Measurements from ENCODE around the gene ORM1.

The ORM1 gene

DNA sequence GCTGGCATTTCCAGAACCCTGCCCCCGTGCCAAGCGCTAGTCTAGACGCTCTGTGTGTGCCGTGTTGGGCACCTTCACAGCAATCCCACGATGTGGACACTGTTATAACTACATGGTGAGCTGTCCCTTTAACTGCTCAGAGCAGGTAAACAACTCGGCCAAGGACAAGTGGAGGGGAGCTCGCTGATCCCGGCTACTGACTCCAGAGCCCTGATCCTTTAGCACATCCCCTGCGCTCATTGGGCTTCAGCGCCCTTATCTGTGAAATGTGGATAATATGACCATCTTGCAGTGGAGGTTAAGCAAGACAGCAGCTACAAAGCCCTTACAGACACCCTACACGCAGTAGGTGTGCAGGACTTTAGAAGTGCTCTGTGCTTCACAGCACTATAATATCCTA lies 23.2 kb downstream of the ORM1 start:
- no peak for DNase-seq

DNA sequence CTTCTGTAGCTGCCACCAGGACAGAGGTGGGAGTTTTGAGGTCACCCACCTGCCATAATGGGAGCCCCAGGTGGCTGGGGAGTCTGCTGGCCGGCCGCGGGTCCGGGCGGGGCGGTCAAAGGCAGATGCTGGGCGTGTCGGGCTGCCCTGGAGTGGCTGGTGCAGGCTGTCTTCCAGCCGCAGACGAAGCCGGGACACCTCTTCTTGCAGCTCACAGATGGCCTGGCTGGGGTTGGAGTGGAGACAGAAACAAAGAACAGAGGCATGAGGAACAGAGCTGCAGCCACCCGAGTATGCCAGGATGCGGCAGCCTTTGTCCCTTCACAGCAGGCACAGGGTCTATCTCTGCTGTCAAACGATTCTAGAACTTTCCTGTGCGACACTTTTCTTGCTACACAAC lies 24.8 kb downstream of the ORM1 start:
- no peak for DNase-seq

DNA sequence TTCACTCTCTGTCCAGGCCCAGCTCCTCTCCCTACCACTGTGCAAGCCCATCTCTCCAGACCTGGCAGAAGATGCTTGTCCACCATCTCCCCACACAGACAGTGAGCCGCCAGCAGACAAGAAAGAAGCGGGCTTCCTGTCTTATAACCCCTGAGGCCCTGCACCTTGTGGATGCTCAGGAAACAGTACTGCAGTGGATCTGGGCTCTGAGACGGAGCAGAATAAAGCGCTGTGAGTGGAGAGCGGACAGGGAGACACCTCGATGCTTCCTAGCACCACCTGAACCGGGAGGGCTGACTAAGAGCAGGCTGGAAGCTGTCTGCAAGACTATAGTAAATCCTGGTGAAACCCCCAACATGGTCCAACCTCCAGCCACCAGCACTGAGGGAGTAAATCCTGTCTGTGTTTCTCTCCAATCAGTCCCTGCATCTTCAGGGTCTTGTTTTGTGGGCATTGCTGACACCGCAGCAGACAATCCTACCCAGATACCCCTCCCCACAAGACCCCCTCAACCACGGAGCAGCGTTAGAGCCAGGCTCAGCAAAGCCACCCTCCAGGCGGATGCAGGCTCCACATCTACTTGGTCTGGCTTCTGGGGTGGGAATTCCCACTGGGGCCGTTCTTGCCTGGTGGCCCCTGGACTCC lies 25.5 kb downstream of the ORM1 start:
- DNase-seq, result no peak

DNA sequence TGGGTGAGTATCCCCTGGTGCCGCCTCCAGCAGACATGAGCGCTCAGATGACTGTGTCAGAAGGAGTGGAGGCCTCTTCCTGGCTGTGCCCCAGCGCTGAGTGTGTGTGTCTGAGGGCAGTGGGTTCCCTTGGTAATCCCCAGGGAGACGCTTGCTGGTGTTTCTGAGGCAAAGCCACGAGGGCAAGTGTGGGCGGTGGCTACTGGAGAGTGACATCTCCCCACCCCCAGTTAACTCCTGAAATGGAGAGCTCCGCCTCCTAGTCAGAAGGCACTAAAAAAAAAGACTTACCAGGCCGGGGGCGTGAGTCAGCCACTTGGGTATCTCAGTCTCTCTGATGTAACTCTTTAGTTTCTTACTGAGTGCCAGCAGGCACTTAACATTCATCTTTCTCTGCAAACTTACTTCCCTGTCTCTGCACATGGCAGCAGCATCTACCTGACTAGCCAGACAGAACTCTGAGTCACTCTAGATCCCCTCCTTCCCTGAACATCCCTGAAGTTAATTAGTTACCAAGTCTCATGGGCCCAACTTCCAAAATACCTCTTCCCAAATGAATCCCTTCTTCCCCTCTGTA lies 26.1 kb downstream of the ORM1 start:
- DNase-seq, result no peak

DNA sequence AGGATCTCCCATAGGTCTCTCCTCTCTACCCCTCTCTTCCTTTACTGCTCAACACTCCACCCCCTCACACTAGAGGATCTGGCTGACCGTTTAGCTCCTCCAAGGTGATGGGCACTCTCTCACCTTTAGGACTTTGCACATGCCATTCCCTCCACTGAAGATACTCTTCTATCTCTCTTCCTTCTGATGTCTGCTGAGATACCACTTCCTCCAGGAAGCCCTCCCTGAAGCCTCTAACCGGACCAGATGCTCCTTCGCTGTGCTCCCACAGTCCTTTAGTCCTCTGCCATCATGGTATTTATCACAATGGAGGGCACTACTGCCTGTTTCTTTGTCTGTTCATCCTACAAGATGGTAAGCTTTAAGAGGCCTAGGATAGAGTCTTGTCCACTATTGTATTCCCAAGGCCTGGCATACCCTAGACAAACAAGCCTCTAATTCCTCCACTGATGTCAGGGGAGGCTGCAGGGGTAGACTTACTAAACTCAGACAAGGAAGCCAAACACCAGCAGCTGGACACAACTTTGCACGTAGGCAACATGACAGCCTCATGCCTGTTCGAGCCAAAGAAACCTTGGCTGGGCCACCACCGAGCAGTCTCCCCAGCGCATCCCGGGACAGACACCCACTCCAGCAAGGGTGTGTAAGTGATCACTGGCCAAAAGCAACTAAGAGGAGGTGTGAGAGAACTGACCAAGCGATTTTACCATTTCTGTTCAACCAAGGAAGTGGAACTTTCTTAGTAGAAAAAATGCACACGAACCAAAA lies 27.0 kb downstream of the ORM1 start:
- no peak for DNase-seq

DNA sequence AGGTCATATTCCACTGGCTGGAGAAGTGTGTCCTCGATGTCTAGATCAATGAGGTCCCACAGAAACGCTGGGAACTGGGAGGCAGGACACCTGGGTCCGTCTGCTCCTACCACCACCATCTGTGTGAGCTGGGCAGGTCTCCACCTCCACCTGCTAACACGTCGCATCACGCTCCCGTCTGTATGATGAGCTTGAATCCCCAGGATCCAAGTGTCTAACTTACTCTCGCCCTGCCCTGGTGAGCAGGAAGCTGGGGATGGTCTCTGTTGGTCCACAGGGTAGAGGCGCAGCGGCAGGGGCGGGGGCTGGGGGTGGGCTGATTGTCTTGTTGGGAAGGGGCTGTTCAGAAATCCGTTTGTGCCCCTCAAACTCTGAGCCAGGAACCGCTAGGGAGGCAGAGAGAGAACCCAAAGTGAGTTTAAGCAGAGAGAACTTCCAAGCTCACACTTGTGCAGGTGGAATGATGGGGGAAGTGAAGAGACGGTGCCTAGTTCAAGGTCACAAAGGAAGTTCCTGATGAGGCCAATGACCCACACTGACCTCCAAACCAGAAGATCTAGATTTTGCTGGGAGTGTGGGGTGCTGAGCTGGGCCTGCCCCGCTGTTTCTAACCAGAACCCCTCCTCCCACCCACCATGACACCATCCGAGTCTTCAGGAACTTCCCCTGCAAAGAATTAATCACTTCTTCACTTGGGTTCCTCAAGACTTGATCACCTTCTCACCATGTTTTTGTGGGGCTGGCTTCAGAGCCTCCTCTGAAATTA lies 27.9 kb downstream of the ORM1 start:
- DNase-seq, result no peak

DNA sequence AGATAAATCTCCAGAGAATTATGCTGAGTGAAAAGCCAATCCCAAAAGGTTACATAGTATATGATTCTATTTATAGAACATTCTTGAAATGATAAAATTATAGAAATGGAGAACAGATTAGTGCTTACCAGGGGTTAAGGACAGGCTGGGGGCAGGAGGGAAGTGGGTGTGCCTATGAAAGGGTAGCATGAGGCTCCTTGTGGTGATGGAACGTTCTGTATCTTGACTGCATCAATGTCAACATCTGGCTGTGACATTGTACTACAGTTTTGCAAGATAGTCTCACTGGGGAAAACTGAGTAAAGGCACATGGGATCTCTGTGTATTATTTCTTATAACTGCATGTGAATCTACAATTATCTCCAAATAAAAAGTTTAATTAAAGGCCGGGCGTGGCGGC lies 29.0 kb downstream of the ORM1 start:
- no peak for DNase-seq

DNA sequence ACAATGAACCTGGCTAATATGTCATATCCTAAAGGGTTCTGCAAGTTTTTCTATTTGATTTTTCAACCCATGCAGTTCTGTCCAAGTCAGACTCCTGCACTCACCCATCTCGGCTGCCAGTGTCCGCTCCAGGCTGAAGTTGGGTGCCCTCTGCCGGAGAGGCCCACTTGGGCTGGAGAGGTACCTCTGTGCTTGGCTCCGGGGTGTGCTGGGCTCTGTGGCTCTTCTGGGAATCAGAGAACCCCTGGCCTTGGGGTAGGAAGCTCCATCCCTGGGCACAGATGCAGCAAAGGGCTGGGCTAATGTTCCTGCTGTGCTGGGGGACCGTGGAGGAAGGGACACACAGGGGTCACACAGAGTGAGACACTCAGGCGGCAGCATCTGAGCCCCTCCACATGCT lies 32.9 kb downstream of the ORM1 start:
- no peak for DNase-seq

DNA sequence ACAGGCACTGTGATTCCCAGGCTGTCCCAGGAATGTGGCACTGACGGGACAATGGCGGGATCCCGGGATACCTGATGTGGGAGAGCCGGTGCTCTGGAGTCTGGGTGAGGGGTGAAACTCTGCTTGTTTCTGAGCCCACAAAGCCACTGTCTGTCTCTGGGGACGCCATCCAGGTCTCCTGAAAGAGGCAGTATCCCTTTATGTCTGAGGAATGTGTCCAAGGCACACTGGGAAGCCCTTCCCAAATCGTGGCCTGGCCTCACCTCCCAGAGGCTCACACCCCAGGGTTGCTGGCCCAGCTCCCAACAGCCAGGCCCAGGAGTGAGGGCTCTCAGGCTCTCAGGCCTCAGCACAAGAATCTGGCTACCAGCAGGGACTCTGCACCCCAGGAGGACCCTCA lies 33.9 kb downstream of the ORM1 start:
- DNase-seq, result no peak

DNA sequence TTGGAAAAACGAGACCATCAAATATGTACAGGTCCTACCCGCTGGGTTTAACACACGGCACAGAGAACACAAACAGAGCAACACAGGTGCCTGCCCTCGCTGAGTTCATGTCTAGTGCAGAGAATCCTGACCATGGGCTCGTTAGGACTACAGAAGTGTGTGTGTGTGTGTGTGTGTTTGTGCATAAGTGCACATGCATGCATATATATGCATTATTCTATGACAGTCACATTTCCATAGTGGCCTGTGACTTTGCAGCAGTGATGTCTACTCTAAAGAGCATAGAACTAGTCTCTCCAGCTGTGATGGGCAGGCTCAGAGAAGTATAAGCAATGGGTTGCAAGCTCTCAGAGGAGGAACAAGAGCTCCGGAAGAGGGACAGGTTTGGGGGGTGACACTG lies 34.5 kb downstream of the ORM1 start:
- no peak for DNase-seq

DNA sequence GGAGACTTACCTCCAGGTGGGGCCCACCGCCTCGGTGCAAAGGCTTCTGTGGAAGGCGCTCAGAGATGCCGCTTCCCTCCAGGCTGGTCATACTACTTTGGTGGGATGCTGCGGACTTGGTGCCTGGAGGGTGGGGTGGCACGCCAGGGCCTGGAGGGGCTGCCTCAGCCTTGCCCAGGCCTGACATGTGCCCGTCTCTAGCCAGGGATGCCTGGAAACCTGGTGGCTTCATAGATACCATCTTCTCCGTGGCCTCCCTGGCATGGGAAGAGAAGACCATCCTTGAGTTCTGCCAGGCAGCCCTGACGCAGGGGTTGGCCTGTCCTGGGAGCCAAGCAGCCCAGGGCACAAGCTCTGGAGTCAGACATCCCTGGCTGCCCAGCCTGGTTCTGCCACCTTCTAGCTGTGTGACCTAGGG lies 35.0 kb downstream of the ORM1 start:
- DNase-seq, result no peak

DNA sequence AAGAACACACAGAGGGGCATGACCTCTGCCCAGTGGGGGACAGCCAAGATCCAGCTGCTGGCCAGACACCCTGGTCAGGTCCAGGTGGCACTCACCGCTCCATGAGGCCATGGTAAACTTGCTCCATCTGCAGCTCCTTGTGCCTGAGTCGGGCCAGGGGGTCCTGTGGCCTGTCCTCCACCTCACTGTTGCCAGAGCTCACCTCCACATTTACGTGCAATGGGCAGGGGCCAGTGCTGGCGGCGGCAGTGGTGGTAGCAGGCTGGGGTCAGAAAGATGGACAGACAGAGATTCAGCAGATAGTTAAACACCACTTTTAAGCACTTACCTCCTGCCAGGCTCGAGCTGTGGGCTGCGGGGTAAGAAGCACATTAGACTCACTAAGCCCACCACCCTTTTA lies 36.9 kb downstream of the ORM1 start:
- DNase-seq, result no peak

DNA sequence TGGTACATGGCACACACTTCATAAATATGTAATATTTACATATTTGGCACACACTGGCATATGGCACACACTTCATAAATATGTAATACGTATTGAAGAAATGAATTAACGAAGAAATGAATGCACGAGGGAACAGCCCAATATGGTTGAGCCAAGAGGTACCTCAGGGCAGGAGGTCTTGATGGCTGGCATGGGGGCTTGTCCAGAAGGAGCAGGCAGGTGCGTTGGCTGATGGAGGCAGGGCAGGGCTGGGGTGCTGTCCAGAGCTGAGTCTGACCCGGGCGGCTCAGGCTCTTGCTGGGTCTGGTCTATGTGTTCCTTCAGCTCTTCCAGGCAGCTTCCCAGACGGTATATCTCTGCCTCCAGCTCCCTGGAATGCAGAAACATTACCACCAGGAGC lies 38.6 kb downstream of the ORM1 start:
- no peak for DNase-seq

DNA sequence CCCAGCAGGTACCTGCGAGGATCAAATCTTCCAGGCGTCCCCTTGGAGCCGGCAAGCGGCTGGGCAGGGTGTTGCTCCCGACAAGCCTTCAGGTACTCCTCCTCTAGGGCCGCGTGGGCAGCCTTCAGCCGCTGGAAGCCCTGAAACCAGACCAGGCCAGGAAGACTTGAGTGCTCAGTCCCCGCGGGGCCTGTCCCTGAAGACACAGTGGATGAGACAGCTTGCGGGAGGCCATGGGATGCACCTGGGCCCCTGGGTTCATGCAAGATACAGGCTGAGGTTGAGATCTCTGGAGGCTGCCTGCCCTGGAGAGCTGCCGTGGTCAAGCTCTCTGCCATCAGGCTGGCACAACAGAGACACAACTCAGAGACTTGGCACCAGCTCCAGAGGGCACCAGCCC lies 39.5 kb downstream of the ORM1 start:
- no peak for DNase-seq

DNA sequence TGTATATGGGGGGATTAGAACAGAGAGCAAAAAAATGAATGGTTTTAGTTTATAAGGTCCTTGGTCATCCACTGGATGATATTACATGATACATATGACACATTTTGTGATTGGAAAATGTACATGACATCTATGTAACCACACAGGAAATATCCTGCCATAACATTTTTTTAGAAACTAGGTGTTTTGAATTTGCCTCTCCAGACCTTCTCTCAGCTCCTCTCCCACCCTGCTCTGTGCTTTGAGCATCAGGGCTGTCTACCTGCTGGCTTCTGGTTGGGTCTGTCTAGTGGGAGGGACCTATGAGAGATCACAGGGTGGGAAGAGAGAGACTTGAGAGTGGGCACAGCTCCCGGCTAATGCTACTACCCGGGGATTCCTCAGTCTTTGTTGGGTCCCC lies 40.5 kb downstream of the ORM1 start:
- DNase-seq, result no peak

DNA sequence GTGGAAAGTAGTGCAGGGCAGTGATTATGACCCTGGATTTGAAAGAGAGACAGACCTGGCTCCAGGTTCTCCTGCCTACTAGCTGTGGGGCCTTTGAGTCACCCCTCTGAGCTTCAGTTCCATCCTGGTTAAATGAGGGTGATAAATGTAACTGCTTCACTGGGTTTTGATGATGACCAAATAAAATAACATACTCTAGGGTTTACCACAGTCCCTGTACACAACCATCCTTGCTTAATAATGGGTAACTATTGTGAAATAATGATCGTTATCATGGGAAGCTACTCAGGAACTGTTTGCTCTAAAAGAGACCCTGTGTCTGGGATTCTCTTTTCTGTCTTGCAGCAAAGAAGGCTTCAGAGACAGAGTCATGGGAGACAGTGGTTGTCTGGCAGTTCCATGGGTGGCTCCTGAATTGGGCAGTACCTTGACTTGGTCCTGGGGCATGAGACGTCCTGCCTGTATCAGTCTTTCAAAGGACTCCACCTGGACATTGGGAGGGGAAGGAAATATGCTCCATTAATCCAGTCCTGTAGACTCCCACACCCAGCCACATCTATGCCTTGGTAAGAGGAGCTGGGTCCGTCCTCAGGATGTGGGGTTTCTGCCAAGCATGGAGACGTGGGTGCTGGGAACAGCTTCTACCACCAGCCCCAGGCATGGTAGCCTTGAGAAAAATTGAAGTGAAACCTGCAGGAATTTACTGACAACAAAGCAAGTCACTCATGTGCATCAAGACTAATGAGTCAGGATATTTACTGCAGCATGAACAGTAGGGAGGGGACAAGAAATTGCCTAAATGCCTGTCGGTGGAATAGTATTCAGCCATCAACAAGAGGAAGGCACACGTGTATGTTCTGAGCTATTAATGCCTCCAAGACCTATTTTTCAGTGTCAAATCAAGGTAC lies 41.5 kb downstream of the ORM1 start:
- no peak for DNase-seq

DNA sequence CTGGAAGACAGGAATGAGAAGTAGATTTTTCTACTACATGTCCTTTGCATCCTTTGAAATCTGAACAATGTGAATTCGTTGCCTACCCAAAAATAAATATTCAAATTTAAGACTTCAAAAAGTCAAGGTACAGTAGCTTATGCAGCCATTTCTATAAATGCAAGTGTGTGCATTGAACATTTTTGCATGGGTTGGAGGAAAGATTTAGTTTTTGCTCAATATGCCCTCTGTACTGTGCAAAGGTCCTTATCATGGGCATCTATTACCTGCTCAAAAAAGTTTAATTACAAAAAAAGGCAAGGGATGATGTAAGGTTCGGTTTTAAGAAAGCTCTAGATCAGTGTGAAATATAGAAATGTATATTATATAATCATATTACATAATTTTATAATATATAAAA lies 42.3 kb downstream of the ORM1 start:
- no peak for DNase-seq

DNA sequence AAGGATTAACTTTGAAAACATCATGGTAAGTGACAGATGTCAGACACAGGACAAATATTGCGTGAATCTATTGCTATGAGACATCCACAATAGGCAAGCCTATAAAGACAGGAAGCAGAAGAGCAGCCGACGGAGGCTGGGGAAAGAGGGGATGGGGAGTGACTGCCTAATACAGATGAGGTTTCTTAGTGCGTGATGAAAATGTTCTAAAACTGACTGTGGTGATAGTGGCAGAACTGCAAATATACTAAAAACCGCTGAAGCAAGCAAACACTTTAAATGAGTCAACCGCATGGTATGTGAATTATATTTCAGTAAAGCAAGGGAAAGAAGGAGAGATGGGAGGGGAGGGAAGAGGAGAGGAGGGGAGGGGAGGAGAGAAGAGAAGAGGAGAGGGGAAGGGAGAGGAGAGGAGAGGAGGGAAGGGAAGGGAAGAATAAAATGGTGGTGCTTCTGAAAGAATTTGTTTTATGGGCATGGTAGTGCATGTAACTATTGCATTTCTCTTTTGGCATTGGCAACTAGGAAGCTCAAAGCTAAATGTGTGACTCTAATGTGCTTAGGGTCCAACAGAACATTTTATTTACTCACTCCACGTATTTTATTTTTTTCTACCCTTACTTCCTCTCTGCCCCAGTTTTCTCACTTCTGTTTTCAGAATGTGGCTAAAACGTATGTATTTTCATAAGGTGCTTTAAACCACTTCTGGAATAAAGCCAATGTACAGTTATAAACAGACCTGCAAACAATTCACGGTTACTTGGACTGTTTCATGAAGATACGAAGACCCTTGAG lies 43.6 kb downstream of the ORM1 start:
- DNase-seq, result no peak

DNA sequence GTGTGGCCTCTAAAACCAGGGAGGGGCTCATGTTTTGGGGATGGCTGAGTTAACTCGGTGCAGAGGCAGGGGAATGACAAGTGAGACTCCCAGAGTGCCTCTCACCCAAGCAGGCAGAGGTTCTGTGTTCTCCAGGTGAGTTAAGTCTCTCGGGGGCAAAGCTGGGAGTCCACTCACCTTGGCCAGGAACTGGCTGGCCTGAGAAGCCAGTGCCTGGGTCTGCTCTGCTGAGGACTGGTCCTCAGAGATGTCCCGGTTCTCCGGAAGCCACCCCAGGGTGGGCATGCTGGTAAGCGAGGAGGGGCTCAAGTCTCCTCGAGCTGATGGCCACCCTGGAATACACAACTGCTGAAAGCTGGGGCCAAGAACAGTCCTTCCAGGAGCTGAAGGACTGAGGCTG lies 44.5 kb downstream of the ORM1 start:
- DNase-seq, result no peak

DNA sequence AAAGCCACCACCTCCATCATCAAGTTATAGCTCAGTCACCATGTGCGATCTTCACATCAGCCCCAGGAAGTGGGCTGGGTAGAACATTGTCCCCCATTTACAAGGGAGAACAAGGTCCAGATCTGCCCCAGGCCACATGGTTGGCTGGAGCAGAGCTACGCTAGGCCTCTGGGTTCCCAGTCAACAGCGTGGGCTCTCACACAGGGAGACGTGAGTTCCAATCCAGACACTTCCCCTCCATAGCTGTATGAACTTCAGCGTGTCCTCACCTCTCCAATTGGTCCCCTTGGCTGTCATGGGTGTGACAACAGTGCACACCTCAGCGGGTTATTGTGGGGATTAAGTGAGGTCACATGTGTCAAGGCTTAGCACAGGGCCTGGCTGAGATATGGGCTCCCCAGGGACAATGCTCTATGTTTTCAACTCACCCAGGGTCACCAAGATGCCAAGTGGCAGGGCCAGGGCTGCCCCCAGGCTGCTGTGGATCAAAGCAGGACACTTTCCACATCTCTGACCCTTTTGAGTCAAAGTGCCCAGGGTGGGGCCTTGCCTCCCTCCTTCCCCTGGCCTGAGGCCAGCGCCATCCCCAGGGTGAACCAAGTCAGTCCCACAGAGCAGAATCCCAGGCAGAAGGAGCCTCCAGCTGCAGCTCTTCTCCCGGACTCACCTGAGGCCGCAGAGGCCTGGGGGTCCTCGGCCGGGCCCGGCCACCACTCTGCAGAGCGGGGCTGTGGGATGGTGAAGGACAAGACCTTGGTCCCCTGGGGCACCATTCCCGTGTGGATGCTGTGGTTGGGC lies 45.1 kb downstream of the ORM1 start:
- no peak for DNase-seq
